ENCODE data around the gene AGAP1. TPM values are rescaled to one million over a fixed set of nuclear protein-coding genes. Genes with fewer than 3 reads are reported as not detected.
"Not testable (repeated sequence)": the region's sequence is repeated elsewhere in the genome, so short reads cannot be mapped to it uniquely, and the experiment has no call there.

The AGAP1 gene
- total RNA-seq, 4 donors from 2014 or later = 5.3 to 30.6 (median 19.2) TPM

- no peak overlapping the region for H3K4me3 ChIP-seq
- DNase-seq = no peak
Observed at GRCh38 chr2:235600926-235601325, 107.1 kb downstream of the AGAP1 start.

GRCh38 chr2:235601960-235602704 lies 108.3 kb downstream of the AGAP1 start:
- peaks cover 0 to 4% of the 10 kb centered on the region in 2 donors for H3K4me1 ChIP-seq

More at GRCh38 chr2:235600926-235601325, 107.1 kb downstream of the AGAP1 start:
- Histone ChIP-seq H3K4me1 (peaks cover 0 to 4% of the 10 kb centered on the region in 2 donors), H3K9me3 (no peaks in the 10 kb centered on the region), H3K27ac (no peak overlapping the region), H3K27me3 (no peaks in the 10 kb centered on the region), H3K36me3 (no peaks in the 10 kb centered on the region)
- intact Hi-C loops (cut with DNase I; ENCODE audit: low total_unique reads) = no loop called here
- TF ChIP-seq POLR2A (IDR thresholded peaks at IDR 0.05) = no peak
- TF ChIP-seq CTCF (IDR thresholded peaks at IDR 0.05) = no peak

GRCh38 chr2:235602971-235603370 lies 109.1 kb downstream of the AGAP1 start:
- H3K36me3 ChIP-seq; intact Hi-C loops (cut with DNase I; ENCODE audit: low total_unique reads); H3K9me3 ChIP-seq; H3K27me3 ChIP-seq; H3K4me3 ChIP-seq; H3K4me1 ChIP-seq; H3K27ac ChIP-seq; DNase-seq: not testable (repeated sequence)

More at GRCh38 chr2:235601960-235602704, 108.3 kb downstream of the AGAP1 start:
- TF ChIP-seq CTCF (IDR thresholded peaks at IDR 0.05) (no peak), POLR2A (IDR thresholded peaks at IDR 0.05) (no peak)
- no peak for DNase-seq
- Histone ChIP-seq H3K27ac (no peak overlapping the region), H3K36me3 (no peaks in the 10 kb centered on the region), H3K9me3 (no peaks in the 10 kb centered on the region), H3K4me3 (no peak overlapping the region), H3K27me3 (no peaks in the 10 kb centered on the region)
- intact Hi-C loops (cut with DNase I; ENCODE audit: low total_unique reads) = no loop called here

- no peaks in the 10 kb centered on the region for H3K36me3 ChIP-seq
- H3K27me3 ChIP-seq = no peaks in the 10 kb centered on the region
- no peak for TF ChIP-seq POLR2A (IDR thresholded peaks at IDR 0.05)
- TF ChIP-seq CTCF (IDR thresholded peaks at IDR 0.05) = no peak
- no peak for DNase-seq
- H3K4me3 ChIP-seq = no peak overlapping the region
- H3K9me3 ChIP-seq = no peaks in the 10 kb centered on the region
- intact Hi-C loops (cut with DNase I; ENCODE audit: low total_unique reads) = no loop called here
- peaks cover 0 to 4% of the 10 kb centered on the region in 2 donors for H3K4me1 ChIP-seq
- H3K27ac ChIP-seq = no peak overlapping the region
Observed at GRCh38 chr2:235603659-235604058, 109.8 kb downstream of the AGAP1 start.

GRCh38 chr2:235605312-235606003 lies 111.6 kb downstream of the AGAP1 start:
- H3K9me3 ChIP-seq = no peaks in the 10 kb centered on the region
- intact Hi-C loops (cut with DNase I; ENCODE audit: low total_unique reads) = no loop called here
- TF ChIP-seq POLR2A (IDR thresholded peaks at IDR 0.05) = no peak
- H3K27me3 ChIP-seq = no peaks in the 10 kb centered on the region
- no peaks in the 10 kb centered on the region for H3K36me3 ChIP-seq
- H3K4me1 ChIP-seq = peaks cover 0 to 4% of the 10 kb centered on the region in 2 donors
- no peak overlapping the region for H3K4me3 ChIP-seq
- DNase-seq = peak; percentile 80 to 81
- H3K27ac ChIP-seq = no peak overlapping the region

All from uterus (tissue), 4 donors.